Tongue (tissue), 2 donors: Measurements from ENCODE around the gene USP6NL. TPM values are rescaled to one million over a fixed set of nuclear protein-coding genes. Genes with fewer than 3 reads are reported as not detected.
"Not testable (repeated sequence)": the region's sequence is repeated elsewhere in the genome, so short reads cannot be mapped to it uniquely, and the experiment has no call there.

Experiments used
- DNase-seq: peaks from one replicate; pipeline ENCODE4 v3.0.0-alpha.2; 2015
- total RNA-seq: library from RNA; depleted of rRNA; stranded (reverse); fragments of >200 nt; gene quantifications from one replicate; pipeline ENCODE4 v1.2.3, GENCODE V29; 2014

USP6NL gene
- total RNA-seq: 15.4 TPM

GRCh38 chr10:11611248-11612020 is at the start of gene USP6NL:
Gene USP6NL (minus strand): TSS chr10:11611650. CDS start chr10:11597634, 14,016 bp downstream.
- peak; percentile 92 for DNase-seq

- DNase-seq: no peak
Measured at GRCh38 chr10:11658801-11659368, 47.4 kb upstream of the USP6NL start.

GRCh38 chr10:11655836-11656235 is 44.4 kb upstream of the USP6NL start:
- DNase-seq: no peak

- no peak for DNase-seq
Measured at GRCh38 chr10:11654659-11655058, 43.2 kb upstream of the USP6NL start.

GRCh38 chr10:11653758-11654471 is 42.5 kb upstream of the USP6NL start:
- no peak for DNase-seq

- DNase-seq: no peak
Measured at GRCh38 chr10:11647676-11648075, 36.2 kb upstream of the USP6NL start.

- DNase-seq: no peak
Measured at GRCh38 chr10:11646450-11646849, 35.0 kb upstream of the USP6NL start.

GRCh38 chr10:11643039-11643438 is 31.6 kb upstream of the USP6NL start:
- no peak for DNase-seq

GRCh38 chr10:11642566-11642965 is 31.1 kb upstream of the USP6NL start:
- no peak for DNase-seq

GRCh38 chr10:11639849-11640764 is 28.7 kb upstream of the USP6NL start:
- no peak for DNase-seq

- no peak for DNase-seq
Measured at GRCh38 chr10:11639362-11639761, 27.9 kb upstream of the USP6NL start.

- DNase-seq: no peak
Measured at GRCh38 chr10:11638055-11638698, 26.7 kb upstream of the USP6NL start.

- DNase-seq: no peak
Measured at GRCh38 chr10:11636697-11637303, 25.4 kb upstream of the USP6NL start.

- no peak for DNase-seq
Measured at GRCh38 chr10:11631890-11632587, 20.6 kb upstream of the USP6NL start.

GRCh38 chr10:11631291-11631690 is 19.8 kb upstream of the USP6NL start:
- DNase-seq: no peak

- DNase-seq: no peak
Measured at GRCh38 chr10:11629731-11630130, 18.3 kb upstream of the USP6NL start.

- DNase-seq: not testable (repeated sequence)
Measured at GRCh38 chr10:11627941-11628340, 16.5 kb upstream of the USP6NL start.

- DNase-seq: no peak
Measured at GRCh38 chr10:11626071-11626470, 14.6 kb upstream of the USP6NL start.

GRCh38 chr10:11625019-11625735 is 13.7 kb upstream of the USP6NL start:
- DNase-seq: no peak

GRCh38 chr10:11617233-11617632 is 5.8 kb upstream of the USP6NL start:
- DNase-seq: no peak
